GM12878 (cell line): ENCODE data around the gene RGS11.

Experiments
- BACH1 ChIP-seq: fragments of 450-650 bp; IDR thresholded peaks from 2 replicates; pipeline ENCODE4 v1.6.1; 2017; ENCODE audit warnings: mild to moderate bottlenecking, borderline replicate concordance
- BCL11A ChIP-seq: IDR thresholded peaks from 2 replicates; pipeline ENCODE4 v1.6.1; 2011; ENCODE audit warnings: low read depth, low read length
- HDGF ChIP-seq: fragments of 450-650 bp; IDR thresholded peaks from 2 replicates; pipeline ENCODE4 v1.6.1; 2016; ENCODE audit warnings: antibody characterized with exemption
- RAD21 ChIP-seq: IDR thresholded peaks from 2 replicates; pipeline ENCODE4 v1.6.1; 2011; ENCODE audit warnings: mild to moderate bottlenecking, low read depth, low read length, moderate library complexity; ENCODE audit not compliant: insufficient read depth
- TBL1XR1 ChIP-seq: IDR thresholded peaks from 2 replicates; pipeline ENCODE4 v1.6.1; 2012; ENCODE audit warnings: low read depth, low read length, improper control_type of control experiment
- ZNF207 ChIP-seq: fragments of 450-650 bp; IDR thresholded peaks from 2 replicates; pipeline ENCODE4 v1.6.1; 2014; ENCODE audit warnings: antibody characterized with exemption, mild to moderate bottlenecking, borderline replicate concordance
- ZNF384 ChIP-seq: IDR thresholded peaks from 2 replicates; pipeline ENCODE4 v1.6.1; 2012; ENCODE audit warnings: low read depth, mild to moderate bottlenecking, low read length, improper control_type of control experiment, borderline replicate concordance
- TF ChIP-seq, protein P1 (sequence below), 3 experiments: IDR thresholded peaks in 2 of 3; conservative IDR thresholded peaks in 1 of 3; 2 replicates each; pipeline ENCODE4 v1.5.1; 2011; ENCODE audit warnings: low read depth in 3 of 3, low read length in 3 of 3, mild to moderate bottlenecking in 3 of 3, control low read depth in 2 of 3, moderate library complexity in 2 of 3, inconsistent platforms in 1 of 3, mixed read lengths in 1 of 3; ENCODE audit not compliant: control insufficient read depth in 2 of 3, insufficient read depth in 1 of 3; ENCODE audit errors: extremely low read depth in 1 of 3

DNA sequence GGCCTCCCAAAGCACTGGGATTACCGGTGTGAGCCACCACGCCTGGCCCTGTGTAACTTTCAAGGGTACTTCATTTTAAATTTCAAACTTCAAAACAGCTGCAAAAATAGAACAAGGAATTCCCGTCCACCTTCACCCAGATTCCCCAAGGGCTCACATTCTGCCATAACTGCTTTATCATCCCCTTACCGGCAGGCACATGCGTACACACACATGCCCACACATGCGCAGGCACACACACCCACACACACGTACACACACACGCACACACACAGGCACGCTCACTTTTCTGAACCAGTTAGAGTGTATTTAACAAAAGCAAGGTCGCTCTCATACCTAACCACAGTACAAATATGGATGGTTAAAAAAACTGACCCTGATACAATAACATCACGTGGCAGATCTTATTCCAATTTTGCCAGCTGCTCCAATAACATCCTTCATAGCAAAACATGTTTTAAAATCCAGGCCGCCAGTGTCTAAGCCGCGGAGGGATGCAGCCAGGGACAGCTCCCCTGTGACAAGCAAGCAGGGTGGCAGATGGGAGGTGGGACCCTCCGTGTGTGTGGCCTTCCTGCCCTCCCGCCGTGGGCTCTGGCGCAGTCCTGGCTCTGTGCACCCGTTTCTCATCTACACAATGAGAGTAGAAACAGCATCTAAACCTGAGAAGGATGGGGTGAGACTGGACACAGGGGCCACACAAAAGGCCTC, 30.3 kb upstream of the RGS11 start:
- no peak for TF ChIP-seq HDGF
- no peak for TF ChIP-seq BCL11A
- no peak for TF ChIP-seq ZNF207
- TF ChIP-seq ZNF384, result no peak
- TF ChIP-seq RAD21, result no peak
- TF ChIP-seq, protein P1, sequence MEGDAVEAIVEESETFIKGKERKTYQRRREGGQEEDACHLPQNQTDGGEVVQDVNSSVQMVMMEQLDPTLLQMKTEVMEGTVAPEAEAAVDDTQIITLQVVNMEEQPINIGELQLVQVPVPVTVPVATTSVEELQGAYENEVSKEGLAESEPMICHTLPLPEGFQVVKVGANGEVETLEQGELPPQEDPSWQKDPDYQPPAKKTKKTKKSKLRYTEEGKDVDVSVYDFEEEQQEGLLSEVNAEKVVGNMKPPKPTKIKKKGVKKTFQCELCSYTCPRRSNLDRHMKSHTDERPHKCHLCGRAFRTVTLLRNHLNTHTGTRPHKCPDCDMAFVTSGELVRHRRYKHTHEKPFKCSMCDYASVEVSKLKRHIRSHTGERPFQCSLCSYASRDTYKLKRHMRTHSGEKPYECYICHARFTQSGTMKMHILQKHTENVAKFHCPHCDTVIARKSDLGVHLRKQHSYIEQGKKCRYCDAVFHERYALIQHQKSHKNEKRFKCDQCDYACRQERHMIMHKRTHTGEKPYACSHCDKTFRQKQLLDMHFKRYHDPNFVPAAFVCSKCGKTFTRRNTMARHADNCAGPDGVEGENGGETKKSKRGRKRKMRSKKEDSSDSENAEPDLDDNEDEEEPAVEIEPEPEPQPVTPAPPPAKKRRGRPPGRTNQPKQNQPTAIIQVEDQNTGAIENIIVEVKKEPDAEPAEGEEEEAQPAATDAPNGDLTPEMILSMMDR (IDR thresholded peaks at IDR 0.05 in 2 of 3, conservative IDR thresholded peaks at IDR 0.05 in 1 of 3; ENCODE audit: control insufficient read depth in 2 of 3, extremely low read depth in 1 of 3, insufficient read depth in 1 of 3, low read depth in 3 of 3, low read length in 3 of 3), result no peak
- no peak for TF ChIP-seq TBL1XR1
- TF ChIP-seq BACH1, result no peak
